DOHH2 (cell line): ENCODE data around the gene THRB.

ENCODE experiments used
- H3F3A ChIP-seq: fragments of 200-600 bp; sonication (generic), shearing (Covaris generic); 2 replicates; pipeline ENCODE4 v1.6.0; 2016; ENCODE audit warnings: antibody characterized with exemption, mild to moderate bottlenecking; ENCODE audit not compliant: control insufficient read depth, insufficient read depth
- H3K27ac ChIP-seq: fragments of 200-600 bp; sonication (generic); 2 replicates; pipeline ENCODE4 v1.5.1; 2014; ENCODE audit warnings: low read depth, mild to moderate bottlenecking, low read length, moderate library complexity
- H3K27me3 ChIP-seq: fragments of 200-600 bp; sonication (generic); 2 replicates; pipeline ENCODE4 v1.6.1; 2014; ENCODE audit warnings: mild to moderate bottlenecking, low read length, mixed read lengths; ENCODE audit not compliant: control insufficient read depth
- H3K36me3 ChIP-seq: fragments of 200-600 bp; sonication (generic); 2 replicates; pipeline ENCODE4 v1.6.1; 2014; ENCODE audit warnings: mild to moderate bottlenecking, low read length, moderate library complexity, mixed read lengths; ENCODE audit not compliant: control insufficient read depth
- H3K4me1 ChIP-seq: fragments of 200-600 bp; sonication (generic); 2 replicates; pipeline ENCODE4 v1.6.1; 2014; ENCODE audit warnings: mild to moderate bottlenecking, low read length, mixed read lengths; ENCODE audit not compliant: control insufficient read depth
- H3K4me2 ChIP-seq: fragments of 200-600 bp; sonication (generic); 2 replicates; pipeline ENCODE4 v1.6.0; 2014; ENCODE audit warnings: mild to moderate bottlenecking, low read length, moderate library complexity
- H3K4me3 ChIP-seq: fragments of 200-600 bp; sonication (generic); 2 replicates; pipeline ENCODE4 v1.5.1; 2014; ENCODE audit warnings: mild to moderate bottlenecking, low read length, mixed read lengths
- H3K79me2 ChIP-seq: fragments of 200-600 bp; sonication (generic); 2 replicates; pipeline ENCODE4 v1.6.1; 2014; ENCODE audit warnings: mild to moderate bottlenecking, low read length, mixed read lengths; ENCODE audit not compliant: control insufficient read depth
- H3K9me2 ChIP-seq: fragments of 200-600 bp; sonication (generic); replicated peaks from 2 replicates; pipeline ENCODE4 v1.6.1; 2014; ENCODE audit warnings: mild to moderate bottlenecking, low read length, mixed read lengths; ENCODE audit not compliant: control insufficient read depth
- H3K9me3 ChIP-seq: fragments of 200-600 bp; sonication (generic); 2 replicates; pipeline ENCODE4 v1.6.1; 2014; ENCODE audit warnings: antibody characterized with exemption, low read length, mixed read lengths; ENCODE audit not compliant: control insufficient read depth, insufficient read depth
- H4K20me1 ChIP-seq: fragments of 200-600 bp; sonication (generic); 2 replicates; pipeline ENCODE4 v1.6.0; 2014; ENCODE audit warnings: low read depth, mild to moderate bottlenecking, antibody characterized with exemption, low read length, moderate library complexity; ENCODE audit not compliant: control insufficient read depth, insufficient read depth
- EZH2phosphoT487 ChIP-seq: fragments of 200-600 bp; sonication (generic); IDR thresholded peaks from 2 replicates; pipeline ENCODE4 v1.6.1; 2017; ENCODE audit warnings: borderline replicate concordance, mild to moderate bottlenecking, antibody characterized with exemption, low read length, moderate library complexity, mixed read lengths
- TF ChIP-seq, protein P1 (sequence below): fragments of 200-600 bp; sonication (generic); IDR thresholded peaks from one replicate; pipeline ENCODE4 v1.5.1; 2014; ENCODE audit warnings: antibody characterized with exemption, mild to moderate bottlenecking, low read depth, low read length; ENCODE audit not compliant: poor library complexity, severe bottlenecking

The THRB gene

DNA sequence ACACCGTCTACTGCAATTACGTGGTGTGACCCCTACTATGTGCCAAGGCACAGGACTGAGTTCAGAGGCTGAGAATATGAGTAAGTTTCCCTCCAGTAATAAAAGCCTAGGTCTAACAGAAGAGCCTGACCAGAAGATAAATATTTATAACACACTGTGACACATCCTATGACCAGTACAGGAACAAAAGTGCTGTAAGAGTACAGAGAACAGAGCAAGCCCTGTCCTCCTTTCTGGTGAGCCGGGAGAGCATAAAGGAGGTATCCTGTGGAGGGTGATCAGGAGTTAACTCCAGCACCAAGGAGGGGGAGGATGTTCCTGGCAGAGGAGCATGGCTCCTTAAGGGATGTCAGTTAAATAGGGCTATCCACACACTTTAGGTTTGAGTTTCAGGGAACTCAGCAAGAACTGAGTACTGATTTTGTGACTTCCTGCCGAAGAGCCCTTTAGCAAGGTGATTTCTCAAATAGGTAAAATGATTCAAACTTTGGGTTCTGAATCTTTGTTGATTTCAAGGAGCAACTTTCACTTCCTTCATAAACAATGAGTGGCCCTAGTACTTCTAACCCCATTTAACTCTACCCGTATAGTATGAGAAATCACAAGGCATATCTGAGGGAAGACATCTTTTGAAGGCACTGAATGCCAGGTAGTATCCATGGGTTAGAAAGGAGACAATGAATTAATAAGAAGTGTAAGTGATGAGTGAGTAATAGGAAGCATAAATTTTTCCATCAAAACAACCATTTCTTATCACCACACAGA, 198.0 kb downstream of the THRB start:
- Histone ChIP-seq H3K4me2 (no peak overlapping the region), H3K79me2 (no peaks in the 10 kb centered on the region), H3K27me3 (no peaks in the 10 kb centered on the region), H3F3A (no peaks in the 10 kb centered on the region), H3K9me2 (no peaks in the 10 kb centered on the region), H3K4me1 (no peaks in the 10 kb centered on the region), H3K36me3 (no peaks in the 10 kb centered on the region), H3K27ac (no peak overlapping the region), H3K9me3 (no peaks in the 10 kb centered on the region), H4K20me1 (no peaks in the 10 kb centered on the region), H3K4me3 (no peak overlapping the region)
- TF ChIP-seq, protein P1, sequence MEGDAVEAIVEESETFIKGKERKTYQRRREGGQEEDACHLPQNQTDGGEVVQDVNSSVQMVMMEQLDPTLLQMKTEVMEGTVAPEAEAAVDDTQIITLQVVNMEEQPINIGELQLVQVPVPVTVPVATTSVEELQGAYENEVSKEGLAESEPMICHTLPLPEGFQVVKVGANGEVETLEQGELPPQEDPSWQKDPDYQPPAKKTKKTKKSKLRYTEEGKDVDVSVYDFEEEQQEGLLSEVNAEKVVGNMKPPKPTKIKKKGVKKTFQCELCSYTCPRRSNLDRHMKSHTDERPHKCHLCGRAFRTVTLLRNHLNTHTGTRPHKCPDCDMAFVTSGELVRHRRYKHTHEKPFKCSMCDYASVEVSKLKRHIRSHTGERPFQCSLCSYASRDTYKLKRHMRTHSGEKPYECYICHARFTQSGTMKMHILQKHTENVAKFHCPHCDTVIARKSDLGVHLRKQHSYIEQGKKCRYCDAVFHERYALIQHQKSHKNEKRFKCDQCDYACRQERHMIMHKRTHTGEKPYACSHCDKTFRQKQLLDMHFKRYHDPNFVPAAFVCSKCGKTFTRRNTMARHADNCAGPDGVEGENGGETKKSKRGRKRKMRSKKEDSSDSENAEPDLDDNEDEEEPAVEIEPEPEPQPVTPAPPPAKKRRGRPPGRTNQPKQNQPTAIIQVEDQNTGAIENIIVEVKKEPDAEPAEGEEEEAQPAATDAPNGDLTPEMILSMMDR: no peak
- TF ChIP-seq EZH2phosphoT487: no peak

GRCh38 chr3:24294150-24294549, 200.5 kb downstream of the THRB start:
- TF ChIP-seq EZH2phosphoT487: no peak
- TF ChIP-seq, protein P1: no peak
- Histone ChIP-seq H3K4me2 (no peak overlapping the region), H4K20me1 (no peaks in the 10 kb centered on the region), H3K27ac (no peak overlapping the region), H3K4me1 (no peaks in the 10 kb centered on the region), H3K36me3 (no peaks in the 10 kb centered on the region), H3K79me2 (no peaks in the 10 kb centered on the region), H3F3A (no peaks in the 10 kb centered on the region), H3K9me3 (no peaks in the 10 kb centered on the region), H3K4me3 (no peak overlapping the region), H3K9me2 (no peaks in the 10 kb centered on the region), H3K27me3 (no peaks in the 10 kb centered on the region)

- no peak overlapping the region for H3K4me2 ChIP-seq
- no peaks in the 10 kb centered on the region for H3K4me1 ChIP-seq
Observed at GRCh38 chr3:24291646-24292045, 203.0 kb downstream of the THRB start.

More at GRCh38 chr3:24291646-24292045, 203.0 kb downstream of the THRB start:
- Histone ChIP-seq H3F3A (no peaks in the 10 kb centered on the region), H4K20me1 (no peaks in the 10 kb centered on the region), H3K27me3 (no peaks in the 10 kb centered on the region), H3K79me2 (no peaks in the 10 kb centered on the region), H3K36me3 (no peaks in the 10 kb centered on the region), H3K9me2 (no peaks in the 10 kb centered on the region), H3K9me3 (no peaks in the 10 kb centered on the region), H3K27ac (no peak overlapping the region), H3K4me3 (no peak overlapping the region)
- no peak for TF ChIP-seq EZH2phosphoT487
- TF ChIP-seq, protein P1: no peak
